GM19438 (cell line): Measurements from ENCODE around the gene UNKL.

Experiments
- ATAC-seq: cut with Tn5 transposase; IDR thresholded peaks from one replicate; pipeline ENCODE4 v1.9.1; 2021; ENCODE audit warnings: low read depth; ENCODE audit not compliant: unreplicated experiment

The UNKL gene, protein sequence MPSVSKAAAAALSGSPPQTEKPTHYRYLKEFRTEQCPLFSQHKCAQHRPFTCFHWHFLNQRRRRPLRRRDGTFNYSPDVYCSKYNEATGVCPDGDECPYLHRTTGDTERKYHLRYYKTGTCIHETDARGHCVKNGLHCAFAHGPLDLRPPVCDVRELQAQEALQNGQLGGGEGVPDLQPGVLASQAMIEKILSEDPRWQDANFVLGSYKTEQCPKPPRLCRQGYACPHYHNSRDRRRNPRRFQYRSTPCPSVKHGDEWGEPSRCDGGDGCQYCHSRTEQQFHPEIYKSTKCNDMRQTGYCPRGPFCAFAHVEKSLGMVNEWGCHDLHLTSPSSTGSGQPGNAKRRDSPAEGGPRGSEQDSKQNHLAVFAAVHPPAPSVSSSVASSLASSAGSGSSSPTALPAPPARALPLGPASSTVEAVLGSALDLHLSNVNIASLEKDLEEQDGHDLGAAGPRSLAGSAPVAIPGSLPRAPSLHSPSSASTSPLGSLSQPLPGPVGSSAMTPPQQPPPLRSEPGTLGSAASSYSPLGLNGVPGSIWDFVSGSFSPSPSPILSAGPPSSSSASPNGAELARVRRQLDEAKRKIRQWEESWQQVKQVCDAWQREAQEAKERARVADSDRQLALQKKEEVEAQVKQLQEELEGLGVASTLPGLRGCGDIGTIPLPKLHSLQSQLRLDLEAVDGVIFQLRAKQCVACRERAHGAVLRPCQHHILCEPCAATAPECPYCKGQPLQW

GRCh38 chr16:1414532-1415260 lies at the start of gene UNKL:
TSS of gene UNKL (minus strand) at chr16:1414704. CDS start at chr16:1414691, 13 bp downstream.
- no peak for ATAC-seq

DNA sequence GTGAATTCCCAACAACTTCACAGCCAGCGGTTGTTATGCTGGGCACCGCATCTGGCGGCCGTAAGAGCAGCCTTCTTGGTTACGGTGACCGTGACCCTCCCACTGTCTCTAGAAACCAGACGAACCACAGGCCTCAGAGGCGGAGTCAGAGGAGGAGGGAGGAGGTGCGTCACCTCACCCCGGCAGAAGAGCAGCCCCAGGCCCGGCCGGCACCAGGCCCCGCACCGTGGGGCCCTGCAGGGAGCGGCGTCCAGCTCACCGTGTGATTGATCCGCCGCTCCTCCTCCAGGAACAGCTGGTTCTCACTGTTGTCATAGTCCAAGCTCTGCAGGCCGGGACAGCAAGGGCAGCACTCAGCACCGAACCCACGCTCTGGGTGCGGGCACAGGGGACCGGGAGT lies 46.6 kb upstream of the UNKL start:
- ATAC-seq = no peak

DNA sequence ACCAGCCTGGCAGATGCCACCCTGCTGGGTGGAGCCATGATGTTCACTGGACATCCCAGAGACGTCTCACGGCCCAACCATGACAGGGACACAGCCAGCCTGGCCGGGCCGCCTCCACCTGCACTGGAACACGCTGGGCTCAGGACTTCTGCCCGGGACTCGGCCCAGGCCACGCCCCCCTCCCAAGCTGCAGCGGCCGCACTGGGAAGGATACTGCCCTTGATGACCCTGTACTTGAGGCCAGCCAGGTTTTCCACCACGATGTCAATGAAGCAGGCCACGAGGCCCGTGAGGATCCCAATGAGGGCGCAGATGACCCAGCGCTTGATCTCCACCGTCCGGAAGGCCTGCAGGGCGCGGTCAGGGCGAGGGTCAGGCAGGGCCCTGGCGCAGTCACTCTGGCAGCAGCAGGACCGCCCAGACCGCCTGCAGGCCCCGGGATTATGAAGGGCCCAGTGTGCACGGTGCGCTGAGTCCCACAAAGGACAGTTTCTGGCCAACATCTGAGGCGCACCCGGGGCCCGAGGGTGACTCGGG lies 46.2 kb upstream of the UNKL start:
- no peak for ATAC-seq

DNA sequence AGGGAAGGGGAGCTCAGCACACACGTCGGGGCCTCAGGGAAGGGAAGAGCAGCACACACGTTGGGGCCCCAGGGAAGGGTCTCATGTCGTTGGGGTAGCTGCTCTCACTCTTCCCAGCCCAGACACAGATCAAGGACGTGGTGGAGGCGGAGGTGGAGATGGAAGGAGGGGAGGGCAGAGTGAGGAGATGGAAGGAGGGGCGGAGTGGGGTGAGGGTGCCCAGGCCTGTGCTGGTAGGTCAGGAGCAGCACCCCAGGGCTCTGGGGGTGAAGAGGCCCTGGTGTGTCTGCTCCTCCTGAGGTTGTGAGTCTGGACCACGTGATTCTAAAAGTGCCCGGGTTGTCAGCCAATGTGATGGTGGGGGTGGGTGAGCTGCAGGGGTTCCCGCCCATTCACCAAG lies 45.5 kb upstream of the UNKL start:
- no peak for ATAC-seq

GRCh38 chr16:1458977-1459341 lies 44.5 kb upstream of the UNKL start:
- no peak for ATAC-seq

DNA sequence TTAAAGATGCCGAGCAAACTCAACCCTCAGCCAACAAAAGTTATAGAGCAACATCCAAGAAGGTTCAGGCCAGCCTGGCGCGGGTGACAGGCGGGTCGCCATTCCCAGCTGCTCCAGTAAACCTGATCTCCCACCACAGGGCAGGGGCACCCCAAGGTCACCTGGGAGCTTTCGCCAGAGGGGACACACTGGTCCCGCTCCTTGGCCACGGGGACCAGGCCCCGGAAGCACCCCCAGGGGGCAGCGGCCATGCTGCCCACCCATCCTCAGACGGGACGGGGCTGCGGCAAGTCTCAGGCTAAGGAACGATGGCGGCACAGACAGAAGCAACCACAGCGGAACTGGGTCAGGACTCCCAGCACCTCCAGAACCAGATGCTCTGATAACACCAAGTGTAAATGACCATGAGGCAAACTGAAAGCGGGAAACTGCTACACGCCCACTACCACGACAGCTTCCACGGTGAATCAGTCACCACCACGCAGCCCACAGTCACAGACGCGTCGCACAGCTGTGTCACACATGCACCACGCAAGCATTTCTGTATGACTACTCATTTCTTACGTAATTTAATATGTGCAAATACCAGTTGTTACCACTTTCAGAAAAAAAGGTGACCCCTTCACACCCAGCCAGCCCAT lies 44.0 kb upstream of the UNKL start:
- no peak for ATAC-seq

DNA sequence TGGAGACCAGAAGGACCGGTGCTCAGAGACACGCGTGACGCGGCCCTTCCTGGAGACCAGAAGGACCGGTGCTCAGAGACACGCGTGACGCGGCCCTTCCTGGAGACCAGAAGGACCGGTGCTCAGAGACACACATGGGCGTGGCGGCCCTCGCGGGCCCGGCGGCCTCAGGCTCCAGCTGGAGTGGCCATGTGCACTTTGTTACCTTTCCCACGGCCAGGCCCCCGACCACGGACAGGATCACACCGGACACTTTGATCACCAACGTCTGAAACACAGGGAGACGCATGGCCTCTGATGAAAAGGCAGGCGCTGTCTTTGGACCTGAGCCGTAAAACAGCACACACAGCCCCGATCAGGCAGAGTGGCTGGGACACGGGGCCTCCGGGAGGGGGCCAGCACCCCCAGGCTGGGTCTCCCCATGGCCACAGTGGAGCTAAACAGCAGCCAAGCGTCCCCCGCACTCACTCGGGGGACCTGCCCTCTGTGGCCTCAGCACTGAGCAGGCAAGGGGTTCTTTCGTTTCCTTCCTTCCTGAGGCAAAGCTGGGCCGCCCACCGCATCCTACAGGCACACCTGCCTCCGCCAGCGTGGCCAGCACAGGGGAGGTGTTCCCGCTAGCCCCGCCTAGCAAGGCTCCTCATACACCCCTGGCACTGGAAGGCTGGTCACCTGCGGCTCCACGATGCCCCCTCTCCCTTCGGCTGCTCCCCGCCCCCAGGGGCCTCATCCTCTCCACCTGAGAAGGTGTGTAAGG lies 43.2 kb upstream of the UNKL start:
- ATAC-seq = no peak

DNA sequence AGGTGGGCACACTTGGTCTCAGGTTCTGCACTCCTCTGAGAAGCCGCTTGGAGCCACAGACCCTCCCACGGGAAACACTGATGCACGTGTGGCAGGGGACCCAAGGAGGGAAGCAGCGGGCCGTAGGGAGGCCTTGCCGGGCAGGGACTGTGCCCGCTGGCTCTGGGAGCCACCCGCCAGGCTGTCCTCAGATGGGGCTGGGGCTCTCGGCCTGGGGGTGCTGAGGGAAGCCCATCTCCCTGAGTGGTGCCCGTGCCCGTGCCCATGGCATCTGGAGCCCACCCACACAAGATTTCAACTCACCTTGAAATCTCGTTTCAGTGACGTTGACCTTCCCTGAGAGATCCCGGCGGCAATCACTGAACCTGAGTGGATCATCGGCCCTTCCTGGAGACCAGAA lies 42.4 kb upstream of the UNKL start:
- ATAC-seq = no peak

DNA sequence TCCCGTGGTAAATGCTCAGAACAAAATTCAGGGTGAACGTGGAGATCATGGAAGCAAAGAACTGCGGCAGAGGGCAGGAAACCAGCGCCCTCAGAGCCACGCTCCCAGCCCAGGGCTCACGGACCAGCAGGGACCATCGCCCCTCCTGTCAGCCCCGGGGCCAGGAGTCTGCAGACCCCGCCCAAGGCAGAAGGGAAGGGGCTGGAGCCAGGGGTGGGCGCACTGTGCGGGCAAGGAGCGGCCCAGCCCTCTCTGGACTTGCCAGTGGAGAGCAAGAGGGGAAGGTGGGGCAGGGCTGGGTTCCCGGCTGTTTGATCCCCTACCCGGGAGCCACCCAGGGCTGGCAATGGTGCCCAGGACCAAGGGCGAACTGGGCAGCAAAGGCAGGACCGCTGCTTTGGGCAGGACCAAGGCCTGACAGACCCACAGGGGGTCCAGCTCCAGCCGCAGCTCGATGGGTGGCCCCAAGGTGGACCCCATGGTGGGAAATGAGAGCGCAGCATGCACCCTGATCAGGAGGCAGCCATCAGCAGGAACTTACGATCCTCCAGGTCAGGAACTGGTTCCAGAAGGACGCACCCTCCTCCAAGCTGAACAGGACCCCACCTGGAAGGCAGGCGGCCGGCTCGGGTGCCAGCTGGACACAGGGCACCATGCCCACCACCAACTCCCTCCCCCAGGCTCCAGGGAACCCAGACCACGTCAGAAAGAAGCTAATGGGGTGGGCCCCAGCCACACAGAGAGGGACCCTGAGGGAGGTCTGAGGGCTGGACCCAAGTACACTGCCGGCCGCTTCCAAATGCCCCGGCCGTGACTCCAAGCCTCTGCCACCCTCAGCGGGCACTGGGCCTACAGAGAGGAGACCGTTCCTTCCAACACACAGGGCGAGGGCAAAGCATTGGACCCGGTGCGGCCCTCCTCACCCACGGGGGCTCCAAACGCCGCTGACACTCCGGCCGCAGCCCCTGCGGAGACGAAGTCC lies 41.0 kb upstream of the UNKL start:
- ATAC-seq = no peak

DNA sequence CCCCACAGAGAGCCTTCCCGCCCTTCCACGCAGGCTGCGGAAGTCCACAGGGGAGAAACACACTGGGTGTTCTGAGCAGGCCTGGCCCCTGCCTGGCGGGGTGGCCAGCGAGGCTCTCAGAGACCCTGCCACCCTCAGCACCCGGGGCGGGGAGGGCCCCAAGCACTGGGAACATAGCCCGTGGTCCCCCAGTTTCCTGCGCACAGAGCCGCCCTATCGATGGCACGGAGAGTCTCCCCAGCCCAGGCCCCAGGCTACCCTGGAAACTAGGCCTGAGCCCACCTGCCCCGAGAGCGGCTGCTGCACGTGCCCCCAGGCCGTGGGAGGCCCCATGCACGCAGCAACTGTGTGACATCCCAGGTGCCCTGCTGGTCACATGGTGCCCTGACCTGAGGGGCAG lies 40.1 kb upstream of the UNKL start:
- no peak for ATAC-seq

DNA sequence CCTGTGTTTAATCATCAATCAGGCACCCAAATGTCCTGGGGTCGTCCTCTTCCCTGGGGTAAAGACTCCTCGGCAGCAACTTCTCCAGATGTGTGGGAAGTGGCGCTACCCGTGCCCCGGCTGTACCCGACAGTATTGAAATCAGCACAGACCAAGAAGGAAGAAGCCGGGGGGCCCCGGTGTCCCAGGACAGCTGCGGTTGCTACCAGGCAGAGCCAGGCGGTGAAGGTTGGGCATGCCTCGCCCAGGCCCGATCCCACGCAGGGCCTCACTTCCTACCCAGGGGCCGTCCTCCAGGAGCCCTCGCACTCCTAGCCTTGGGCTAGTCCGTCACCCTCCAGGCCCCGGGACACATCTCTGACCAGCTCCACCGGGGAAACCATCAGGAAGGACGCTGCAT lies 38.8 kb upstream of the UNKL start:
- ATAC-seq = no peak

- ATAC-seq = no peak
Measured at GRCh38 chr16:1452530-1452929, 38.0 kb upstream of the UNKL start.

DNA sequence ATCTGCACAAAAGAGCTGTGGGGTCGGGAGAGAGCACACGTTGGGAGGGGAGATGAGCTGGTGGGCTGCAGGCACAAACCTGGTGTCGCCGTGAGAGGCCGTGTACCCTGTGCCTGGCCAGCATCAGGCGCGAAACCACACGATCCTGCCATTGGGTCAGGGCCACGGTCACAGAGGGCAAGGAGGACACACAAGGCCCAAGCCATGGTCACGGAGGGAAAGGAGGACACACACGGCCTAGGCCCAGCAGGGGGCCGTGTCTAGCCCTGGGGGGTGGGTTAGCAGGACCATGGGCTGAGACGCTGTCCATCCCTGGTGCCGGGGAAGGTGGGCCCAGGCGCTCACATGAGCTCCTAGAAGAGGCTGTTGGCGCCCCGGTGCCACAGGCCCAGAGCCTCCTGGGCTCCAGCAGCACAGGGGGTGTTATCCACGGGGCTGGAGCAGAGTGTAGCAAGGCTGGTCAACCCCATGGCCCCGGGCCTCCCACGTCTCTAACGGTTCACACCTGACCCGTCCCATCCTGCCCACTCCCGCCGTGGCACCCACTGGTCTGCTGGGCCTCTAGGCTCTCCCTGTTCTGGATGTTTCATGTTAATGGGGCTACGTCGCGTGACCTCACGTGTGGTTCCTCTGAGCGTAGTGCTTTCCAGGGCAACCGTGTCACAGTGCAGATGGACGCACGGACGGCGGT lies 37.3 kb upstream of the UNKL start:
- ATAC-seq = no peak

DNA sequence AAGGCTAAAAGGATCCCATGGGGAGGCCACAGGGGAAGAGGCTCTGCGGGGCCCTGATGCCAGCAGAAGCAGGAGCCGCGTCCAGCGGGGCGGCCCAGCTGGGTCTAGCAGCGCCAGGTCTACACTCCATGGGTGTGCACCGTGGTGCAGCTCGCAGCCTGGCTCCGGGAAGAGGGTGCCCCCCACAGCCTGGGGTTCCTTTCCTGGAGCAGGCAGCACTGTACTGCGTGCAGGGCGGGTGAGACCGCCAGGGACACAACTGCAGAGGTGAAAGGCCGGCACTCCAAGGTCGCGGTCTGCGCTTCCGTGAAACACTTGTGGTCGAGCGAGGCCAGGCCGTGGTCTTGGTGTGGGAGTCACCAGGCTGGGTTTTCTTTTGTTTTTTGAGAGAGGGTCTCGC lies 36.3 kb upstream of the UNKL start:
- no peak for ATAC-seq

- ATAC-seq = no peak
Measured at GRCh38 chr16:1450218-1450617, 35.7 kb upstream of the UNKL start.

GRCh38 chr16:1449201-1449788 lies 34.8 kb upstream of the UNKL start:
- no peak for ATAC-seq

DNA sequence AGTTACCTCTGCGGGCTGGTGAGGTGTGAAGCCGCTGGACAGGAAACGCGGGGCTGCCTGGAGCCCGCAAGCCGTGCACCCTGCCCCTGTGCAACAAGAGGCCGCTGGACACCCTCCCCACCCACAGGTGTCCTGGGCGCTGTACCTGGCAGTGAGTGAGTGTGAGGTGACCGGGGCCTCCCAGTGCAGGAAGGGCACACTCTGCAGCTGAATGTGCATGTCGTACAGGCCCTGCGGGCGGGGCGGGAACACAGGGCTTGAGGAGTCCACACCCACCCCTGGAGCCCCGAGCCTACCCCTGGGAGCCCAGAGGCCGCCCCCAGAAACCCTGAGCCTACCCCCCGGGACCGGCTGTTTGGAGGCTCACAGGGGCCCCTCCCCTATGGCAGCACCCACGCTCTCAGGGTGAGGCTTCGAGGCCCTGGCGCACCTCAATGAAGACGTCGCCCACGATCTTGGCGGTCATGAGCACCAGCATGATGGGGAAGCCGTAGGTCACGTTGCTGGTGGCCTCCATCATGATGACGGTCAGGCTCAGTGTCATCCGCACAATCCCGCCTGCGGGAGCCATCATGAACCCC lies 34.1 kb upstream of the UNKL start:
- no peak for ATAC-seq

GRCh38 chr16:1447965-1448364 lies 33.5 kb upstream of the UNKL start:
- no peak for ATAC-seq
